ENCODE measurements around the gene GPR55.

DNA sequence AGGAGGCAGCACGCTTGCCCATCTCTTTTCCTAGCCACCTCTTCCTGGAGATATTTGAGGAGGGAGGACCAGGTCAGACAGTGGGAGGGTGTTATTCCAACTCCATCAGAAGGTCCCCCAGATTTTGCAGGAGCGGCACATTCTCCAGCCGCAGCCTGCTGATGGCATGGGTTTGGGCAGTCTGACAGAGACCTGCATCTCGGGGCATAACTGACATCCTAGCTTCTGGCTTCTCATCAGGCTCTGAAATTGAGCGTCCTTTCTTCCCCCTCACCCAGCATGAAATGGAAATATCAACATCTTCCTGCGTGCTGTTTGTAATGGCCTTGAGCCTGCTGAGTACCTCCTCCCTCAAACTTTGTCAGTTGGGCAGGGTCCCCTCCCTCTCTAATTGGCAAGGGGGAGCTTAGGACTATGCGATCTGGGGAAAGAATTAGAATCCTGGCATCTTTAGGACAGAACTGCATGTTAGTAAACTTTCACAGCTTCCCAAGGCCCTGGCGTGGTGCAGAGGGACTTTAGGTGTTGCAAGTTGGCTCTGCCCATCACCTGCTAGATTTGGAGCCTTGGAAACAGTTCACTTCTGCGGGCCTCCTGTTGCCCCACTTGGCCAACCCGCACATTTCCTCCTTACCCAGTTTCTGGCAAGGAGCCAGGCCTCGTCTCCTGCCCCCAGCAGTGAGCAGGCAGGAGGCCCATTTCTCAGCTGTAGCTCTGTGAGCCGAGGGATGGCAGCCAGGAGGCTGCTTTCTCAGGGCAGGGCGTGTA, 58.1 kb downstream of the GPR55 start:
- TF ChIP-seq POLR2A (IDR thresholded peaks at IDR 0.05) = no peak
- TF ChIP-seq, protein P1, sequence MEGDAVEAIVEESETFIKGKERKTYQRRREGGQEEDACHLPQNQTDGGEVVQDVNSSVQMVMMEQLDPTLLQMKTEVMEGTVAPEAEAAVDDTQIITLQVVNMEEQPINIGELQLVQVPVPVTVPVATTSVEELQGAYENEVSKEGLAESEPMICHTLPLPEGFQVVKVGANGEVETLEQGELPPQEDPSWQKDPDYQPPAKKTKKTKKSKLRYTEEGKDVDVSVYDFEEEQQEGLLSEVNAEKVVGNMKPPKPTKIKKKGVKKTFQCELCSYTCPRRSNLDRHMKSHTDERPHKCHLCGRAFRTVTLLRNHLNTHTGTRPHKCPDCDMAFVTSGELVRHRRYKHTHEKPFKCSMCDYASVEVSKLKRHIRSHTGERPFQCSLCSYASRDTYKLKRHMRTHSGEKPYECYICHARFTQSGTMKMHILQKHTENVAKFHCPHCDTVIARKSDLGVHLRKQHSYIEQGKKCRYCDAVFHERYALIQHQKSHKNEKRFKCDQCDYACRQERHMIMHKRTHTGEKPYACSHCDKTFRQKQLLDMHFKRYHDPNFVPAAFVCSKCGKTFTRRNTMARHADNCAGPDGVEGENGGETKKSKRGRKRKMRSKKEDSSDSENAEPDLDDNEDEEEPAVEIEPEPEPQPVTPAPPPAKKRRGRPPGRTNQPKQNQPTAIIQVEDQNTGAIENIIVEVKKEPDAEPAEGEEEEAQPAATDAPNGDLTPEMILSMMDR (IDR thresholded peaks at IDR 0.05 in 8 of 11, conservative IDR thresholded peaks at IDR 0.05 in 3 of 11) = peak in 1 of 11 experiments; percentile 7
